ENCODE results near the gene ETS1.
A peak's percentile ranks its signal among the peaks of the same experiment; 100 is the strongest.

Gene ETS1

DNA sequence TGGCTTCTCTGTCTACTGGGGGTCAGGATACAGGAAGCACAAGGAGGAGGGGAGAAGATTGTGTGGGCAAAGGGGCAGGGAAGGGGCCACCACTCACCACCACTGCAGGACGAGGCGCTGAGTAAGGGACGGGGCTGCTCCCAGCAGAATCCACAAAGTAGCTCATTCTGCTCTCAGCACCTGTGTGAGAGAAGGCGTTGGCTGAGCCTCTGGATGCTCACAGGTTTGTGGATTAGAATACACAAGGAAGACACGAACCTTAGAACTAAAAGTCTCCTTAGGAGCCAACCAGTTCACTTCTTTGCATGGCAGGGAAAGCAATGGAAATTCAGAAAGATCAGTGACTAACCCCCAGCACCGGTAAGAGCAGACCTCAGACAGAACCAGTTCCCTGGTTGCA, 14.4 kb downstream of the ETS1 start:
- no peak overlapping the region for H3K27ac ChIP-seq
- TF ChIP-seq, protein P1, sequence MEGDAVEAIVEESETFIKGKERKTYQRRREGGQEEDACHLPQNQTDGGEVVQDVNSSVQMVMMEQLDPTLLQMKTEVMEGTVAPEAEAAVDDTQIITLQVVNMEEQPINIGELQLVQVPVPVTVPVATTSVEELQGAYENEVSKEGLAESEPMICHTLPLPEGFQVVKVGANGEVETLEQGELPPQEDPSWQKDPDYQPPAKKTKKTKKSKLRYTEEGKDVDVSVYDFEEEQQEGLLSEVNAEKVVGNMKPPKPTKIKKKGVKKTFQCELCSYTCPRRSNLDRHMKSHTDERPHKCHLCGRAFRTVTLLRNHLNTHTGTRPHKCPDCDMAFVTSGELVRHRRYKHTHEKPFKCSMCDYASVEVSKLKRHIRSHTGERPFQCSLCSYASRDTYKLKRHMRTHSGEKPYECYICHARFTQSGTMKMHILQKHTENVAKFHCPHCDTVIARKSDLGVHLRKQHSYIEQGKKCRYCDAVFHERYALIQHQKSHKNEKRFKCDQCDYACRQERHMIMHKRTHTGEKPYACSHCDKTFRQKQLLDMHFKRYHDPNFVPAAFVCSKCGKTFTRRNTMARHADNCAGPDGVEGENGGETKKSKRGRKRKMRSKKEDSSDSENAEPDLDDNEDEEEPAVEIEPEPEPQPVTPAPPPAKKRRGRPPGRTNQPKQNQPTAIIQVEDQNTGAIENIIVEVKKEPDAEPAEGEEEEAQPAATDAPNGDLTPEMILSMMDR (IDR thresholded peaks at IDR 0.05): no peak
- DNase-seq (ENCODE audit: low spot score): no peak
- no peak overlapping the region for H3K4me3 ChIP-seq

DNA sequence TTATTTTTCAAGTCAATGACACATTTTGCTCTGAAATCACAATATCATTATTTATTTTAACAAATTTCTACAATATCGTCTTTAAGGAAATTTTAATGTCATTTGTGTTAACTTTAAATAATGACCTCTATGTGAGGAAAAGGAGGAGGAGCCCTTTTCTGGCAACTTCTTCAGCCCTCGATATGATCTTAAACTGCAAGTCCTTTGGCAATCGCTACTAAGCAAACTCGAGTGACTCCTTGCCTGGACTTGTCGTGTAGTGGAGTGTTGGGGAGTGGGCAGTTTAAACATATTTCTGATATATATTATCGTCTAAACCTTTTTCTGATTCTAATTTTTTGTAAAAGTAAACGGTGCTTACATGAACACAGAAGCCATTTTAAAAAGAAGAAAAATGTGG, 16.7 kb downstream of the ETS1 start:
- no peak overlapping the region for H3K27ac ChIP-seq
- DNase-seq (ENCODE audit: low spot score): no peak
- H3K4me3 ChIP-seq: no peak overlapping the region
- TF ChIP-seq, protein P1 (IDR thresholded peaks at IDR 0.05): no peak

DNA sequence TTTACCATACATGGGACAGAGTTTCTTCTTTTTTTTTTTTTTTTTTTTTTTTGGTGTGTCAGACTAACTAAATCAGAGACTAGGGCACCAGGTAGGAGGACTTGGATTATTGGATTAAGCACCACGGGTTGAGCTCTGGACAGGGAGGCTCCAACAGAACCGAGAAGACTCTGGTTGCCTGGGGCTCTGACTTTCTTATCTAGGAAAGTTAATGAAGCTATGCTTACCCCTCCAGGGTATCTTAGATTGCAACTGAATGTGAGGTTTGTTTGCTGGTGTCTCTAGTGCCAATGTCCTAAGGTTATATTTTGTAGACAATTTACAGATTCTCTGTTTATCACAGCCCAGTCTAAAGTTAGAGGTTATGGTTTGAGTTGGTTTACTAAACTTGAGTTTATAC, 18.1 kb downstream of the ETS1 start:
- Histone ChIP-seq H3K4me3 (no peak overlapping the region), H3K27ac (no peak overlapping the region)
- no peak for DNase-seq (ENCODE audit: low spot score)
- TF ChIP-seq, protein P1 (IDR thresholded peaks at IDR 0.05): no peak

DNA sequence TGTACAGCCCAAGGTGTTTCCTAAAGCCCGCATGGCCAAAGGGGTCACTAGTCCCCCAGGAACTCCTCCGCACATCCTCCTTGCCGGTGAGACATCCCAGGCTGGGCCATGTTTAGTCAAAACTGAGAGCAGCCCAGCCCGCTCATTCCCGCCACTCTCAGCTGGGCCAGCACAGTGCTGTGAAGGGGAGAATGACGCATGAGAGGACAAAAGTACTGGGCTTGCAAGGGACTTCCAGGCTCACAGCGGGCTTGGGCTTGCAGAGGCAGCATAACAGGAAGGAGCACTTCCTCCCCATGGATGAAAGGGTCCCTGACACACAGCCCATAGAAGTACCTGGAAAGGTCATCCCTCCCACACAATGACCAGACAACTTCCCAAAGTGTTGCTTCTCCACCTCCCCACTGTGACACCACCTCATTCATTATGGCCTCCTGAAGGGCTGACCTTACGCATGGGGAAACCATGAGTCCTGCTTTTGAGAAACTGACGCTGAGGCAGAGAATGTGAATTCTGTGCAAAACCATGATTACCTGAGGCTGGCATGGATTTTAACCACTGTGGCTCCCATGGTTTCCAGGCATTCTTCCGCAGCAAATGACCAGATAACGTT, 19.1 kb downstream of the ETS1 start:
- TF ChIP-seq, protein P1 (IDR thresholded peaks at IDR 0.05): no peak
- Histone ChIP-seq H3K27ac (peak overlapping the region in 1 of 2 donors; percentile 21), H3K4me3 (no peak overlapping the region)
- DNase-seq (ENCODE audit: low spot score): no peak

DNA sequence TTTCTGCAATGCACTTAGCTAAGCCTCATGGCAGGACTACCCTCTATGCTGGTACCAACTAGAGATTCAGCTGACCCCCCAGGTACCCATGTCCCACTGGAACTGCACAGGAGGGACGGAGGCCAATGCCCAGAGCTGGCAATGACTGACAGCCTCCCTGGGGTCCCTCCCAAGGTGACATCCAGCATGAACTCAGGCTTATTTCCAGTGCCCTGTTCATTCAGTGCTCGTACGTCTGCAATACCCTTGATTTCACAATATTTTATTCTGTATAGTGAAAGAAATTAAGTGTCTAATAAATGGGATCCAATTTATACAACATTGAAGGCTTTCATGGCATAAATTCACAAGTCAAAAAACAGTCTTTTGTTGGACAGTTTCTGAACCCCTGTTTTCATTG, 20.2 kb downstream of the ETS1 start:
- TF ChIP-seq, protein P1 (IDR thresholded peaks at IDR 0.05): no peak
- H3K27ac ChIP-seq: no peak overlapping the region
- no peak overlapping the region for H3K4me3 ChIP-seq
- DNase-seq (ENCODE audit: low spot score): no peak

DNA sequence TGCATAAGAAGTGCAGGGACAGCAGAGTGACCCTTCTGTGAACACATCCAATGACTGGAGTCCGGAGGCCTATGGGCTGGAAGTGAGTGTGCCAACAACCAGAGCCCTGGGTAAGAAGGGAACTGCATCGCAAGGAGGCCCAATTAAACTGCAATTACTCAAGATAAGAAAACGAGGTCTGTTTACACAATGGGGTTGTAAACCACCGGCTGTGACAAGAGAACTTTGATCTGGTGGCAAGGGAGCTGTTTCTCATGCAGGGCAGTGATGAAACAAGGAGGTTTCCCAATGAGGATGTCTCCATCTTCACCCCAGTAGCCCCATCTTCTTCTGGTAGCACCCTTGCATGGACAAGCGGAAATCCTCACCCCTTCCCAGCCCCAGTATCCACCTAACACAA, 21.5 kb downstream of the ETS1 start:
- TF ChIP-seq, protein P1 (IDR thresholded peaks at IDR 0.05): no peak
- H3K4me3 ChIP-seq: no peak overlapping the region
- DNase-seq (ENCODE audit: low spot score): no peak
- H3K27ac ChIP-seq: no peak overlapping the region

DNA sequence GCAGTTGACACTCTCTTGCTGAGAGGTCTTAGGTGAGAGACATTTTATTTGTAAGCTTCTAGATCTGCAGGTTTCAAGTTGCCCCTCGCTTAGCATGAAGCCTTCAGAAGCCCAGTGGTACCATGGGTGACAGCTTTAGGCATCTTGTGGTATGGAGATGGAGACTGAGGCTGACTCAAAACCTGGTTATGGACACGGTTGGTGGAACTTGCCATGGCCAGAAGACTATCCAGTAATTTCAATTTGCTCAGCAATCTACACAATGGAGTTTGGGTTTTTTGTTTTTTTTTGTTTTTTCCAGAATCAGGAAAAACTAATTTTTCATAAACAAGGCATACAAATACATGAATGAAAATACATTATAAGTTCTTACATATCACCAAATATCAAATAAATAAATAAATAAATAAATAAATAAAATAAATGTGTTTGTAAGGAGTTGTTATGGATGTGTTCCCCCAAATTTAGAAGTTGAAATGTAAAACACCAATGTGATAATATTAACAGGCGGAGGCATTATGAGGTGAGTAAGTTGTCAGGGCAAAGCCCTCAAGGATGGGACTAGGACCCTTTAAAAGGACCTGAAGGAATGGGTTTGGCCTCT, 22.6 kb downstream of the ETS1 start:
- Histone ChIP-seq H3K27ac (no peak overlapping the region), H3K4me3 (no peak overlapping the region)
- TF ChIP-seq, protein P1 (IDR thresholded peaks at IDR 0.05): no peak
- DNase-seq (ENCODE audit: low spot score): no peak

All from coronary artery (tissue), 2 donors.